ENCODE results near the gene SRR.

- TF ChIP-seq CTCF (IDR thresholded peaks at IDR 0.05) (no peak), POLR2A (IDR thresholded peaks at IDR 0.05) (no peak), POLR2AphosphoS5 (IDR thresholded peaks at IDR 0.05) (no peak)
Observed at GRCh38 chr17:2266045-2266864, 37.5 kb upstream of the SRR start.

Data from breast epithelium (tissue), 3 donors.